ENCODE measurements around the gene EFCAB6. TPM values are rescaled to one million over a fixed set of nuclear protein-coding genes. Genes with fewer than 3 reads are reported as not detected.
A peak's percentile ranks its signal among the peaks of the same experiment; 100 is the strongest.

EFCAB6 gene
- total and polyA plus RNA-seq, 3 donors from 2014 or later: 41.3 to 108 (median 81.5) TPM

DNA sequence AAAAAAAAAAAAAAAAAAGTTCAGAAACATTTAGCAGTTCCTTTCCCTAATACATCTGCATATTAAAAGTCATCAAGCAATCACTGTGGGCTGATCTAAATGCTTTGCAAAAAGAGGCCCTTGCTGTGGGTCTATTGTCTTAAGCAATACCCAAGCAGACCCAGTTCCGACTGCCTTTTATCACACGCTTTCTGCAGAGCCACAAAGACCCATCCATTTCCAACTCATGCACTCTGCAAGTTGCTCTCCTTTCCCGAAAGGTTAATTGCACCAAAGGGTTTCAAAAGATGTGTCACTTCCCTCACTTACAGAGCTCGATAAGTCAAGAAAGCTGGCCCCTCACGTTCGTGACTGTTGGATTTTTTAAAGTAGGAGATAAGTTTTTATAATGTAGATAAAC, 261.4 kb downstream of the EFCAB6 start:
- peak; percentile 2 for DNase-seq
- Histone ChIP-seq H3K27ac (no peak overlapping the region), H3K4me1 (no peaks in the 10 kb centered on the region), H3K36me3 (ENCODE audit: low read depth, missing control alignments) (no peaks in the 10 kb centered on the region), H3K9me3 (no peaks in the 10 kb centered on the region), H3K27me3 (no peaks in the 10 kb centered on the region), H3K4me3 (no peak overlapping the region)
- 83 to 90% methylated on average over 6 of the region's 6 CpGs for WGBS, 2 donors
- no peak for TF ChIP-seq POLR2A (IDR thresholded peaks at IDR 0.05)
- TF ChIP-seq, protein P1, sequence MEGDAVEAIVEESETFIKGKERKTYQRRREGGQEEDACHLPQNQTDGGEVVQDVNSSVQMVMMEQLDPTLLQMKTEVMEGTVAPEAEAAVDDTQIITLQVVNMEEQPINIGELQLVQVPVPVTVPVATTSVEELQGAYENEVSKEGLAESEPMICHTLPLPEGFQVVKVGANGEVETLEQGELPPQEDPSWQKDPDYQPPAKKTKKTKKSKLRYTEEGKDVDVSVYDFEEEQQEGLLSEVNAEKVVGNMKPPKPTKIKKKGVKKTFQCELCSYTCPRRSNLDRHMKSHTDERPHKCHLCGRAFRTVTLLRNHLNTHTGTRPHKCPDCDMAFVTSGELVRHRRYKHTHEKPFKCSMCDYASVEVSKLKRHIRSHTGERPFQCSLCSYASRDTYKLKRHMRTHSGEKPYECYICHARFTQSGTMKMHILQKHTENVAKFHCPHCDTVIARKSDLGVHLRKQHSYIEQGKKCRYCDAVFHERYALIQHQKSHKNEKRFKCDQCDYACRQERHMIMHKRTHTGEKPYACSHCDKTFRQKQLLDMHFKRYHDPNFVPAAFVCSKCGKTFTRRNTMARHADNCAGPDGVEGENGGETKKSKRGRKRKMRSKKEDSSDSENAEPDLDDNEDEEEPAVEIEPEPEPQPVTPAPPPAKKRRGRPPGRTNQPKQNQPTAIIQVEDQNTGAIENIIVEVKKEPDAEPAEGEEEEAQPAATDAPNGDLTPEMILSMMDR (IDR thresholded peaks at IDR 0.05): no peak
- intact Hi-C loops (cut with DNase I; ENCODE audit: low total_unique reads): no loop called here

DNA sequence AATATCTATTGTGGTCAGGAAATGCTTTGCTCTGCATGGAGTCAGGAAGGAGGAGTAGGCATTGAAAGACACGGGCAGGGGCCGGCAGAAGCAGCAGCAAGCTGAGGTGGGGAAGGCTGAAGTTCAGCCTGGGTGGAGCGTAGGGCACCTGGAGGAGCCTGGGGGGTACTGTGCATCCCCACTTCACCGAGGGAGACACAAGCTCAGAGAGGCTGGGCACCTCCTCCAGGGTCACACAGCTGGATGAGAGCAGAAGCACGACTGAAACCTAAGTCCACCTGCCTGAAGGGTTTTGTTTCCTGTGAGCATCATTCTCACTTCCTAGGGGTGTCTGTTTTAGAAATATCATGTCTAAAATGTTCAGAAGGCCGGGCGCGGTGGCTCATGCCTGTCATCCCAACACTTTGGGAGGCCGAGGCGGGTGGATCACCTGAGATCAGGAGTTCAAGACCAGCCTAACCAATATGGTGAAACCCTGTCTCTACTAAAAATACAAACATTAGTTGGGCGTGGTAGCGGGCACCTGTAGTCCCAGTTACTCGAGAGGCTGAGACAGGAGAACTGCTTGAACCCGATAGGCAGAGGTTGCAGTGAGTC, 262.0 kb downstream of the EFCAB6 start:
- no peak overlapping the region for H3K4me3 ChIP-seq
- no peaks in the 10 kb centered on the region for H3K4me1 ChIP-seq
- WGBS, 2 donors: 81 to 90% methylated on average over 11 to 14 of the region's 14 CpGs
- DNase-seq: peak; percentile 3
- TF ChIP-seq, protein P1 (IDR thresholded peaks at IDR 0.05): no peak
- TF ChIP-seq POLR2A (IDR thresholded peaks at IDR 0.05): no peak
- no peaks in the 10 kb centered on the region for H3K27me3 ChIP-seq
- no peak overlapping the region for H3K27ac ChIP-seq
- no peaks in the 10 kb centered on the region for H3K36me3 ChIP-seq (ENCODE audit: low read depth, missing control alignments)
- no peaks in the 10 kb centered on the region for H3K9me3 ChIP-seq
- intact Hi-C loops (cut with DNase I; ENCODE audit: low total_unique reads): no loop called here

DNA sequence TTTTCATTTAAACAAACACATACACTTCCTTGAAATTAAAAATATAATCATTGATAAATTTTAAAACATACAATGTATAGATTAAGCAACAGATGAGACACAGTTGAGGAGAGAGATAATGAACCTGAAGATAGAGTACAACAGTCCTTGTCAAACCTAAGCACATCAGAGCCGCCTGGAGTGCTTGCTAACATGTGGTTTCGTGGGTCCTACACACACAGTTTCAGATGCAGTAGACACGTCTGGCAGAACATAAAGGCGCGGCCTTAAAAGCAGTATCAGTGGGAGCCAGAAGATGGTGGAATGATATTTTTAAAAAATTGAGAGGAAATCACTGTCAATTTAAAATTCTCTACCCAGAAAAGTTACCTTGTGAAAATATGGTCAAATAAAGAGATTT, 265.9 kb downstream of the EFCAB6 start:
- WGBS, 2 donors: 95 to 96% methylated on average over 5 of the region's 5 CpGs
- Histone ChIP-seq H3K9me3 (no peaks in the 10 kb centered on the region), H3K4me3 (no peak overlapping the region), H3K36me3 (ENCODE audit: low read depth, missing control alignments) (no peaks in the 10 kb centered on the region), H3K27ac (no peak overlapping the region), H3K27me3 (no peaks in the 10 kb centered on the region), H3K4me1 (no peaks in the 10 kb centered on the region)
- TF ChIP-seq, protein P1 (IDR thresholded peaks at IDR 0.05): no peak
- no peak for TF ChIP-seq POLR2A (IDR thresholded peaks at IDR 0.05)
- DNase-seq: no peak
- intact Hi-C loops (cut with DNase I; ENCODE audit: low total_unique reads): no loop called here

DNA sequence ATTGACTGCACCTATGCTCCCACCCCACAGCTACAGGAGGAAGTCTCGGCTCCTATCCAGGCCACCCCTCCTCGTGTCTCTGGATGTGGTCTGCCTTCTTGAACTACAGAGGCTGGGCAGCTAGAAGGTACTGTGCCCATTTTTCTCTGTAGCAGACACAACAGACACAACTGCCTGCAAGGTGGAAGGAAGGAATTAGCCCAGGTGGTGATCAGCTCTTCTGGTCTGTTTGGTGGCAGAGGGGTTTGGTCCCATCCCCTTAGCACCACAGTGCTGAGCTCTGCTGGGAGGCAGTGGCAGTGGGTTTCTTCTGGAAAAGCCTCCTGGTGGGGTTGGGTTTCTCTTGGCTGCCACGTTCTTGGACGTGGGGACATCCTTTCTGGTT, 267.8 kb downstream of the EFCAB6 start:
- 80 to 87% methylated on average over 4 of the region's 4 CpGs for WGBS, 2 donors
- no peak overlapping the region for H3K4me3 ChIP-seq
- intact Hi-C loops (cut with DNase I; ENCODE audit: low total_unique reads): no loop called here

More for the DNA sequence above, 267.8 kb downstream of the EFCAB6 start:
- no peak for TF ChIP-seq POLR2A (IDR thresholded peaks at IDR 0.05)
- TF ChIP-seq, protein P1 (IDR thresholded peaks at IDR 0.05): no peak
- Histone ChIP-seq H3K4me1 (no peaks in the 10 kb centered on the region), H3K27me3 (no peaks in the 10 kb centered on the region), H3K36me3 (ENCODE audit: low read depth, missing control alignments) (no peaks in the 10 kb centered on the region), H3K9me3 (no peaks in the 10 kb centered on the region), H3K27ac (no peak overlapping the region)
- no peak for DNase-seq
